HepG2 (cell line): ENCODE measurements around the gene SUPT4H1. TPM values are rescaled to one million over a fixed set of nuclear protein-coding genes. Genes with fewer than 3 reads are reported as not detected.

ENCODE experiments used
- AGO2 ChIP-seq: fragments of 200-400 bp; formaldehyde crosslinking; optimal IDR thresholded peaks from 2 replicates; pipeline ENCODE3; 2017; ENCODE audit warnings: mild to moderate bottlenecking, low read depth, low read length, moderate library complexity
- ARID2 ChIP-seq: sonication (generic); formaldehyde crosslinking; IDR thresholded peaks from 2 replicates; pipeline ENCODE4 v1.8.1; 2022; ENCODE audit warnings: mild to moderate bottlenecking, missing genetic modification reagents, borderline replicate concordance
- HMG20B ChIP-seq: conservative IDR thresholded peaks from 2 replicates; pipeline ENCODE4 v1.6.1; 2016; ENCODE audit warnings: missing genetic modification reagents, missing compliant biosample characterization
- KLF16 ChIP-seq, 2 experiments: sonication (generic) in 1 of 2; formaldehyde crosslinking in 1 of 2; IDR thresholded peaks; 2 replicates each; pipeline versions ENCODE4 v1.6.1 to v1.8.0; 2016 to 2023; ENCODE audit warnings: missing genetic modification reagents in 2 of 2, missing compliant biosample characterization in 1 of 2
- NR2F6 ChIP-seq, 2 experiments: IDR thresholded peaks; 2 replicates each; pipeline ENCODE4 v1.6.1; 2016; ENCODE audit warnings: antibody characterized with exemption in 1 of 2, mild to moderate bottlenecking in 1 of 2
- POLR2A ChIP-seq, 2 experiments: IDR thresholded peaks; 2 replicates each; pipeline ENCODE4 v1.6.1; 2011; ENCODE audit warnings: low read depth in 2 of 2, low read length in 2 of 2, mild to moderate bottlenecking in 1 of 2, moderate library complexity in 1 of 2; ENCODE audit not compliant: insufficient read depth in 1 of 2
- SOX13 ChIP-seq, 3 experiments: fragments of 450-650 bp in 1 of 3; sonication (generic) in 1 of 3; formaldehyde crosslinking in 1 of 3; IDR thresholded peaks in 2 of 3; conservative IDR thresholded peaks in 1 of 3; 2 replicates each; pipeline versions ENCODE4 v1.5.0 to v1.6.1; 2016 to 2020; ENCODE audit warnings: antibody characterized with exemption in 1 of 3, mild to moderate bottlenecking in 1 of 3, missing compliant biosample characterization in 1 of 3, missing genetic modification reagents in 1 of 3, moderate library complexity in 1 of 3
- TAF1 ChIP-seq: sonication (generic); formaldehyde crosslinking; IDR thresholded peaks from 2 replicates; pipeline ENCODE4 v1.4.0; 2020; ENCODE audit warnings: missing genetic modification reagents
- TBX2 ChIP-seq: sonication (generic); formaldehyde crosslinking; IDR thresholded peaks from 2 replicates; pipeline ENCODE4 v1.5.0; 2020; ENCODE audit warnings: missing genetic modification reagents, mild to moderate bottlenecking, borderline replicate concordance
- ZKSCAN5 ChIP-seq: sonication (generic); formaldehyde crosslinking; IDR thresholded peaks from 2 replicates; pipeline ENCODE4 v1.5.1; 2020; ENCODE audit warnings: mild to moderate bottlenecking, missing genetic modification reagents
- ZNF230 ChIP-seq: sonication (generic); formaldehyde crosslinking; IDR thresholded peaks from 2 replicates; pipeline ENCODE4 v1.4.0; 2020; ENCODE audit warnings: mild to moderate bottlenecking, missing genetic modification reagents
- ZNF337 ChIP-seq: sonication (generic); formaldehyde crosslinking; IDR thresholded peaks from 2 replicates; pipeline ENCODE4 v1.5.1; 2020; ENCODE audit warnings: missing genetic modification reagents, low read depth, mild to moderate bottlenecking, borderline replicate concordance
- ZNF446 ChIP-seq: sonication (generic); formaldehyde crosslinking; IDR thresholded peaks from 2 replicates; pipeline ENCODE4 v1.5.0; 2020; ENCODE audit warnings: mild to moderate bottlenecking, missing genetic modification reagents
- ZNF468 ChIP-seq: sonication (generic); formaldehyde crosslinking; IDR thresholded peaks from 2 replicates; pipeline ENCODE4 v1.8.0; 2022; ENCODE audit warnings: mild to moderate bottlenecking, moderate library complexity, missing genetic modification reagents
- ZNF510 ChIP-seq: sonication (generic); formaldehyde crosslinking; IDR thresholded peaks from 2 replicates; pipeline ENCODE4 v1.4.0; 2020; ENCODE audit warnings: low read depth, mild to moderate bottlenecking, missing genetic modification reagents
- ZNF556 ChIP-seq: sonication (generic); formaldehyde crosslinking; IDR thresholded peaks from 2 replicates; pipeline ENCODE4 v1.4.0; 2020; ENCODE audit warnings: mild to moderate bottlenecking, missing genetic modification reagents, borderline replicate concordance
- ZNF761 ChIP-seq: sonication (generic); formaldehyde crosslinking; conservative IDR thresholded peaks from 2 replicates; pipeline ENCODE4 v1.4.0; 2020; ENCODE audit warnings: mild to moderate bottlenecking, missing genetic modification reagents
- ZNF790 ChIP-seq: sonication (generic); formaldehyde crosslinking; IDR thresholded peaks from 2 replicates; pipeline ENCODE4 v1.8.0; 2022; ENCODE audit warnings: missing genetic modification reagents, mild to moderate bottlenecking, borderline replicate concordance
- polyA plus RNA-seq, 8 experiments: library from polyadenylated mRNA; depleted of rRNA in 3 of 8; stranded (reverse) in 7 of 8; unstranded in 1 of 8; fragments of >200 nt; fragmentation: Illumina TruSeq in 4 of 8; extraction: Trizol in 4 of 8; gene quantifications; 2 replicates each; pipeline versions ENCODE4 v1.2.1 to v1.2.3, GENCODE V29; 2011 to 2016; ENCODE audit warnings: low read depth in 4 of 8, missing spikeins in 1 of 8, mixed read lengths in 1 of 8; ENCODE audit not compliant: insufficient read depth in 1 of 8
- total RNA-seq, 5 experiments: library from RNA; depleted of rRNA; stranded (reverse); fragments of >200 nt; fragmentation: Illumina TruSeq; extraction: Trizol; gene quantifications; 2 replicates each; pipeline ENCODE4 v1.2.3, GENCODE V29; 2016; ENCODE audit warnings: low read depth in 1 of 5
- TF ChIP-seq, protein P1 (sequence below): sonication (generic); formaldehyde crosslinking; conservative IDR thresholded peaks from 2 replicates; pipeline ENCODE4 v1.8.0; 2022; ENCODE audit warnings: mild to moderate bottlenecking, moderate library complexity, missing genetic modification reagents
- TF ChIP-seq, protein P2 (sequence below): sonication (generic); formaldehyde crosslinking; IDR thresholded peaks from 2 replicates; pipeline ENCODE4 v1.8.0; 2022; ENCODE audit warnings: missing genetic modification reagents, mild to moderate bottlenecking, inconsistent platforms, borderline replicate concordance
- TF ChIP-seq, protein P3 (sequence below): sonication (generic); formaldehyde crosslinking; IDR thresholded peaks from 2 replicates; pipeline ENCODE4 v1.4.0; 2020; ENCODE audit warnings: missing genetic modification reagents, borderline replicate concordance

The SUPT4H1 gene
- total and polyA plus RNA-seq, 2 of the 13 experiments (the other 11 are each of a cell fraction or from before 2014, with no cell fraction given) = 155 to 244 TPM

DNA sequence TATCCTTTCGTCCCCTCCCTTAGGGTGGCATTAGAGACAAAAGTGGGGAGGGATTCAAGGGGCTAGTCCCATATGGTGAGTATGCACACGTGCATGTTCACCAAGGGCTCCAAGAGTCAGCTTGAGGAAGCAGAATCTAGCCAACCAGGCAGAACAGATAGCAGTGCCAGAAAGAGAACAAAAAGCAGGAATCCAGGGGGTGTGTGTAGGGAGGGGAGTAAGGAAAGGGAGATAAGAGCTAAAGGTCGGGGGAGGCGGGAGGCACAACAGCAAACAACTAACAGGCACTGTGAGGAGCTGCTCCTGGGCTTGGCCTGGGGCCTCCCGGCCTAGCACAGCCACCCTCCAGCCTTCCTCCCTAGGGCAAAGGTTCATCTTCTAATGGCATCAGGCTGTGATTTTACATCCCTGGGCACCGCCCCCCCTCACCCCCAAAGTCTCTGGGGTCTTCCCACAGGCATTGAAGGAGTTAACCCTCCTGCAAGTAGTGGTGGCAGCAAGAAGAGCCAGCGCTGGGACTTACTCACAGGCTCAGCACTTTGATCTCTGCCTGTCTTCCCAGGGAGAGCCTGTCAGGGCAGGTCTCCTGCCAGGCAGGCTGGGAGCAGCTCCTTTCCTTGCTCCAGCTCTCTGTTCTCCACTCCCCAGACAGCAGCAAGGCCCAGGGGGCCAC, 12.4 kb upstream of the SUPT4H1 start (continued):
- TF ChIP-seq ZNF510 (CRISPR knock-in tag) (no peak), KLF16 (CRISPR knock-in tag; IDR thresholded peaks at IDR 0.05) (peak in 1 of 2 experiments; percentile 63; a peak in 1 of 4 replicates), ZNF230 (CRISPR knock-in tag) (no peak), ZNF468 (CRISPR knock-in tag) (no peak), NR2F6 (IDR thresholded peaks at IDR 0.05) (peak; percentile 65), NR2F6 (CRISPR knock-in tag; IDR thresholded peaks at IDR 0.05) (peak; percentile 70), TBX2 (CRISPR knock-in tag) (peak; percentile 81), POLR2A (IDR thresholded peaks at IDR 0.05; ENCODE audit: insufficient read depth in 1 of 2, low read depth in 2 of 2, low read length in 2 of 2) (peak; percentile 20 to 58; a peak in 1 of 4 replicates), ZNF761 (CRISPR knock-in tag) (no peak), ZNF790 (no peak), SOX13 (IDR thresholded peaks at IDR 0.05) (peak; percentile 91), SOX13 (CRISPR knock-in tag; conservative IDR thresholded peaks at IDR 0.05 in 1 of 2, IDR thresholded peaks at IDR 0.05 in 1 of 2) (peak in 1 of 2 experiments; percentile 90; a peak in 2 of 4 replicates), ARID2 (no peak), ZNF337 (CRISPR knock-in tag) (0 out of 2 replicates have a peak, but pooled peaks have one; percentile 37), ZNF446 (CRISPR knock-in tag) (no peak), AGO2 (peak; percentile 81), ZKSCAN5 (CRISPR knock-in tag) (no peak), HMG20B (CRISPR knock-in tag) (peak; percentile 63), TAF1 (peak; percentile 49; the same call in 1 of the 2 replicates), ZNF556 (CRISPR knock-in tag) (no peak; the same call in 1 of the 2 replicates)
- TF ChIP-seq, protein P1, sequence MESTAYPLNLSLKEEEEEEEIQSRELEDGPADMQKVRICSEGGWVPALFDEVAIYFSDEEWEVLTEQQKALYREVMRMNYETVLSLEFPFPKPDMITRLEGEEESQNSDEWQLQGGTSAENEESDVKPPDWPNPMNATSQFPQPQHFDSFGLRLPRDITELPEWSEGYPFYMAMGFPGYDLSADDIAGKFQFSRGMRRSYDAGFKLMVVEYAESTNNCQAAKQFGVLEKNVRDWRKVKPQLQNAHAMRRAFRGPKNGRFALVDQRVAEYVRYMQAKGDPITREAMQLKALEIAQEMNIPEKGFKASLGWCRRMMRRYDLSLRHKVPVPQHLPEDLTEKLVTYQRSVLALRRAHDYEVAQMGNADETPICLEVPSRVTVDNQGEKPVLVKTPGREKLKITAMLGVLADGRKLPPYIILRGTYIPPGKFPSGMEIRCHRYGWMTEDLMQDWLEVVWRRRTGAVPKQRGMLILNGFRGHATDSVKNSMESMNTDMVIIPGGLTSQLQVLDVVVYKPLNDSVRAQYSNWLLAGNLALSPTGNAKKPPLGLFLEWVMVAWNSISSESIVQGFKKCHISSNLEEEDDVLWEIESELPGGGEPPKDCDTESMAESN (CRISPR knock-in tag) = no peak; the same call in 1 of the 2 replicates
- TF ChIP-seq, protein P2, sequence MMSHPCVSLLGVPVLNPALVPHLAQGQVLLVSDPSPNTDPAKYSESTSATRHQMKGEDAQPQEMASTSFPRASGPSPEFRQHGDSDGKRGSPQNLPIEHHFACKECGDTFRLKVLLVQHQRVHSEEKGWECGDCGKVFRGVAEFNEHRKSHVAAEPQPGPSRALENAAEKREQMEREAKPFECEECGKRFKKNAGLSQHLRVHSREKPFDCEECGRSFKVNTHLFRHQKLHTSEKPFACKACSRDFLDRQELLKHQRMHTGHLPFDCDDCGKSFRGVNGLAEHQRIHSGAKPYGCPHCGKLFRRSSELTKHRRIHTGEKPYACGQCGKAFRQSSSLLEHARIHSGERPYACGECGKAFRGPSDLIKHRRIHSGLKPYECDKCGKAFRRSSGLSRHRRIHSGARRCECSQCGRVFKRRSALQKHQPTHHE = no peak
- TF ChIP-seq, protein P3, sequence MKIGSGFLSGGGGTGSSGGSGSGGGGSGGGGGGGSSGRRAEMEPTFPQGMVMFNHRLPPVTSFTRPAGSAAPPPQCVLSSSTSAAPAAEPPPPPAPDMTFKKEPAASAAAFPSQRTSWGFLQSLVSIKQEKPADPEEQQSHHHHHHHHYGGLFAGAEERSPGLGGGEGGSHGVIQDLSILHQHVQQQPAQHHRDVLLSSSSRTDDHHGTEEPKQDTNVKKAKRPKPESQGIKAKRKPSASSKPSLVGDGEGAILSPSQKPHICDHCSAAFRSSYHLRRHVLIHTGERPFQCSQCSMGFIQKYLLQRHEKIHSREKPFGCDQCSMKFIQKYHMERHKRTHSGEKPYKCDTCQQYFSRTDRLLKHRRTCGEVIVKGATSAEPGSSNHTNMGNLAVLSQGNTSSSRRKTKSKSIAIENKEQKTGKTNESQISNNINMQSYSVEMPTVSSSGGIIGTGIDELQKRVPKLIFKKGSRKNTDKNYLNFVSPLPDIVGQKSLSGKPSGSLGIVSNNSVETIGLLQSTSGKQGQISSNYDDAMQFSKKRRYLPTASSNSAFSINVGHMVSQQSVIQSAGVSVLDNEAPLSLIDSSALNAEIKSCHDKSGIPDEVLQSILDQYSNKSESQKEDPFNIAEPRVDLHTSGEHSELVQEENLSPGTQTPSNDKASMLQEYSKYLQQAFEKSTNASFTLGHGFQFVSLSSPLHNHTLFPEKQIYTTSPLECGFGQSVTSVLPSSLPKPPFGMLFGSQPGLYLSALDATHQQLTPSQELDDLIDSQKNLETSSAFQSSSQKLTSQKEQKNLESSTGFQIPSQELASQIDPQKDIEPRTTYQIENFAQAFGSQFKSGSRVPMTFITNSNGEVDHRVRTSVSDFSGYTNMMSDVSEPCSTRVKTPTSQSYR (CRISPR knock-in tag) = no peak
